SK-N-SH treated with all-trans-retinoic acid at 6 μM for 48 hours (cell line): ENCODE results near the gene IMMP2L.

ENCODE experiments used
- ATAC-seq: fragments of 200-7000 bp; cut with Tn5 transposase; 3 replicates; pipeline ENCODE4 v1.9.1; 2020; ENCODE audit warnings: mild to moderate bottlenecking, moderate library complexity
- BACH2 ChIP-seq: fragments of 250-450 bp; sonication (Bioruptor Pico); IDR thresholded peaks from 2 replicates; pipeline ENCODE4 v1.9.0; 2021; ENCODE audit warnings: mild to moderate bottlenecking, borderline replicate concordance
- CSDC2 ChIP-seq: fragments of 250-450 bp; sonication (Bioruptor Pico); IDR thresholded peaks from 2 replicates; pipeline ENCODE4 v1.5.0; 2020; ENCODE audit warnings: mild to moderate bottlenecking, moderate library complexity
- CSRNP3 ChIP-seq: fragments of 250-450 bp; sonication (Bioruptor Pico); IDR thresholded peaks from 2 replicates; pipeline ENCODE4 v1.5.1; 2021; ENCODE audit warnings: mild to moderate bottlenecking, moderate library complexity
- GLIS3 ChIP-seq: fragments of 250-450 bp; sonication (Bioruptor Pico); IDR thresholded peaks from 2 replicates; pipeline ENCODE4 v1.5.0; 2020; ENCODE audit warnings: mild to moderate bottlenecking, moderate library complexity
- ISL1 ChIP-seq: fragments of 250-450 bp; sonication (Bioruptor Pico); IDR thresholded peaks from 2 replicates; pipeline ENCODE4 v2.1.2; 2022; ENCODE audit warnings: mild to moderate bottlenecking, moderate library complexity
- OSR1 ChIP-seq: fragments of 250-450 bp; sonication (Bioruptor Pico); IDR thresholded peaks from 2 replicates; pipeline ENCODE4 v1.8.0; 2022; ENCODE audit warnings: moderate library complexity, mild to moderate bottlenecking, inconsistent platforms
- PATZ1 ChIP-seq: fragments of 250-450 bp; sonication (Bioruptor Pico); IDR thresholded peaks from 2 replicates; pipeline ENCODE4 v1.8.0; 2020; ENCODE audit warnings: mild to moderate bottlenecking, moderate library complexity, borderline replicate concordance
- PPARA ChIP-seq: fragments of 250-450 bp; sonication (Bioruptor Pico); IDR thresholded peaks from 2 replicates; pipeline ENCODE4 v1.5.0; 2020; ENCODE audit warnings: mild to moderate bottlenecking, borderline replicate concordance
- RARB ChIP-seq: fragments of 250-450 bp; sonication (Bioruptor Pico); IDR thresholded peaks from 2 replicates; pipeline ENCODE4 v1.8.0; 2021; ENCODE audit warnings: mild to moderate bottlenecking, moderate library complexity
- SNAI2 ChIP-seq: fragments of 250-450 bp; sonication (Bioruptor Pico); IDR thresholded peaks from 2 replicates; pipeline ENCODE4 v1.5.0; 2020; ENCODE audit warnings: mild to moderate bottlenecking, moderate library complexity
- TCF4 ChIP-seq: fragments of 250-450 bp; sonication (Bioruptor Pico); IDR thresholded peaks from 2 replicates; pipeline ENCODE4 v1.8.0; 2021; ENCODE audit warnings: mild to moderate bottlenecking, moderate library complexity, borderline replicate concordance
- TSHZ2 ChIP-seq: fragments of 250-450 bp; sonication (Bioruptor Pico); IDR thresholded peaks from 2 replicates; pipeline ENCODE4 v1.5.0; 2020; ENCODE audit warnings: mild to moderate bottlenecking, moderate library complexity
- ZC3H10 ChIP-seq: fragments of 250-450 bp; sonication (Bioruptor Pico); IDR thresholded peaks from 2 replicates; pipeline ENCODE4 v1.5.1; 2021; ENCODE audit warnings: mild to moderate bottlenecking, moderate library complexity
- ZFP3 ChIP-seq: fragments of 250-450 bp; sonication (Bioruptor Pico); IDR thresholded peaks from 2 replicates; pipeline ENCODE4 v1.5.0; 2020; ENCODE audit warnings: mild to moderate bottlenecking, moderate library complexity
- ZFP30 ChIP-seq: fragments of 450-650 bp; formaldehyde crosslinking; IDR thresholded peaks from 2 replicates; pipeline ENCODE4 v1.5.0; 2022; ENCODE audit warnings: mild to moderate bottlenecking, moderate library complexity
- ZNF565 ChIP-seq: fragments of 450-650 bp; formaldehyde crosslinking; conservative IDR thresholded peaks from 2 replicates; pipeline ENCODE4 v1.5.0; 2020; ENCODE audit warnings: low read depth, mild to moderate bottlenecking, moderate library complexity
- ZNF8 ChIP-seq: fragments of 450-650 bp; formaldehyde crosslinking; IDR thresholded peaks from 2 replicates; pipeline ENCODE4 v1.5.0; 2020; ENCODE audit warnings: mild to moderate bottlenecking, moderate library complexity

IMMP2L gene

GRCh38 chr7:110633313-110633712 lies 929.0 kb downstream of the IMMP2L start (continued):
- TF ChIP-seq CSRNP3 (CRISPR knock-in tag), result no peak

GRCh38 chr7:110626414-110626813 lies 935.9 kb downstream of the IMMP2L start:
- no peak for TF ChIP-seq ZC3H10 (CRISPR knock-in tag)
- no peak for ATAC-seq

GRCh38 chr7:110625294-110625693 lies 937.0 kb downstream of the IMMP2L start:
- ATAC-seq, result no peak
- TF ChIP-seq OSR1, result no peak
- TF ChIP-seq BACH2 (CRISPR knock-in tag), result no peak
- no peak for TF ChIP-seq TCF4 (CRISPR knock-in tag)
- no peak for TF ChIP-seq ZNF8
- TF ChIP-seq TSHZ2 (CRISPR knock-in tag), result no peak
- no peak for TF ChIP-seq SNAI2
- TF ChIP-seq PPARA, result no peak
- no peak for TF ChIP-seq CSDC2 (CRISPR knock-in tag)
- TF ChIP-seq RARB (CRISPR knock-in tag), result no peak
- TF ChIP-seq ZC3H10 (CRISPR knock-in tag), result no peak
- TF ChIP-seq, all 23 proteins: peak for 0

- ATAC-seq, result no peak
- TF ChIP-seq ZC3H10 (CRISPR knock-in tag) (no peak), PATZ1 (CRISPR knock-in tag) (no peak), BACH2 (CRISPR knock-in tag) (no peak), ZNF8 (no peak), ZFP3 (CRISPR knock-in tag) (no peak), PPARA (no peak), ISL1 (CRISPR knock-in tag) (no peak), CSRNP3 (CRISPR knock-in tag) (no peak), GLIS3 (CRISPR knock-in tag) (no peak), SNAI2 (no peak), ZNF565 (CRISPR knock-in tag) (no peak), OSR1 (no peak), ZFP30 (CRISPR knock-in tag) (no peak), CSDC2 (CRISPR knock-in tag) (no peak)
- TF ChIP-seq, all 23 proteins: peak for 0
Observed at GRCh38 chr7:110623436-110623835, 938.9 kb downstream of the IMMP2L start.

GRCh38 chr7:110621289-110621688 lies 941.0 kb downstream of the IMMP2L start:
- no peak for ATAC-seq

GRCh38 chr7:110620110-110620735 lies 942.1 kb downstream of the IMMP2L start:
- TF ChIP-seq BACH2 (CRISPR knock-in tag) (no peak), RARB (CRISPR knock-in tag) (no peak)
- ATAC-seq, result no peak

More at GRCh38 chr7:110621289-110621688, 941.0 kb downstream of the IMMP2L start:
- TF ChIP-seq ZNF565 (CRISPR knock-in tag), result no peak
